Stimulated activated naive CD8-positive, alpha-beta T cell treated with anti-CD3 and anti-CD28 coated beads, Interleukin-15, Interleukin-2, amounts not matched to agents 100 ng/mL and 50 ng/mL, for 24 hours (primary cell): ENCODE results near the gene CPE.

Source experiments
- H3K27ac Mint-ChIP-seq: one replicate; pipeline ENCODE4 v1.8.0; 2021; ENCODE audit warnings: mild to moderate bottlenecking, mixed read lengths
- H3K27me3 Mint-ChIP-seq: one replicate; pipeline ENCODE4 v1.8.0; 2021; ENCODE audit warnings: mixed read lengths
- H3K36me3 Mint-ChIP-seq: one replicate; pipeline ENCODE4 v1.8.0; 2021; ENCODE audit warnings: low read depth, mixed read lengths
- H3K4me1 Mint-ChIP-seq: one replicate; pipeline ENCODE4 v1.8.0; 2021; ENCODE audit warnings: low read depth, mixed read lengths
- H3K4me3 Mint-ChIP-seq: one replicate; pipeline ENCODE4 v1.8.0; 2021; ENCODE audit warnings: mild to moderate bottlenecking, mixed read lengths
- H3K9me3 Mint-ChIP-seq: one replicate; pipeline ENCODE4 v1.8.0; 2021; ENCODE audit warnings: mixed read lengths

CPE gene

GRCh38 chr4:165355900-165356300 lies 22.9 kb upstream of the CPE start:
- Mint-ChIP-seq H3K4me1 (no peaks in the 10 kb centered on the region), H3K27ac (no peak overlapping the region), H3K27me3 (peaks cover 25% of the 10 kb centered on the region), H3K9me3 (no peaks in the 10 kb centered on the region), H3K36me3 (no peaks in the 10 kb centered on the region), H3K4me3 (no peak overlapping the region)

DNA sequence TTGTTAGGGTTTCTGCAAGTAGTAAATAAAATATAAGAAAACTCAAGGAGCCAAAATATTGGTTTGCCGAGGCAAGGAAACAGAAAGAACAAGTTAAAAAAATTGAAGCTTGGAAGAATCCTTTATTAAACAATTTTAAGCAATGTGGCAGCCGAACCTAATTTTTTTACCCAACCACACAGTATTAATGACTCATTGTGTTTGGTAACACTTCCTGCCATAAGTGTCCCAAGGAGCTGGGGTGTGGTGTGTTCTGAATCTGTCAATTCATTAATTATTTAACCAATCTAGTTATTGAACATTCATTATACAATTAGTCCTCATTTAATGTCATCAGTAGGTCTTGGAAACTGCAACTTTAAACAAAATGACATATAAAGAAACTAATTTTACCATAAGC lies 19.3 kb upstream of the CPE start:
- no peak overlapping the region for H3K27ac Mint-ChIP-seq
- H3K4me1 Mint-ChIP-seq: no peaks in the 10 kb centered on the region
- peaks cover 31% of the 10 kb centered on the region for H3K27me3 Mint-ChIP-seq
- H3K36me3 Mint-ChIP-seq: no peaks in the 10 kb centered on the region
- no peaks in the 10 kb centered on the region for H3K9me3 Mint-ChIP-seq
- H3K4me3 Mint-ChIP-seq: no peak overlapping the region

- Mint-ChIP-seq H3K9me3 (no peaks in the 10 kb centered on the region), H3K4me3 (no peak overlapping the region), H3K27me3 (peaks cover 31% of the 10 kb centered on the region), H3K36me3 (no peaks in the 10 kb centered on the region), H3K27ac (no peak overlapping the region), H3K4me1 (no peaks in the 10 kb centered on the region)
Measured at GRCh38 chr4:165360041-165360695, 18.6 kb upstream of the CPE start.

- Mint-ChIP-seq H3K9me3 (no peaks in the 10 kb centered on the region), H3K27ac (no peak overlapping the region), H3K4me3 (no peak overlapping the region), H3K36me3 (no peaks in the 10 kb centered on the region), H3K4me1 (no peaks in the 10 kb centered on the region), H3K27me3 (peaks cover 28% of the 10 kb centered on the region)
Measured at GRCh38 chr4:165360985-165361670, 17.7 kb upstream of the CPE start.

DNA sequence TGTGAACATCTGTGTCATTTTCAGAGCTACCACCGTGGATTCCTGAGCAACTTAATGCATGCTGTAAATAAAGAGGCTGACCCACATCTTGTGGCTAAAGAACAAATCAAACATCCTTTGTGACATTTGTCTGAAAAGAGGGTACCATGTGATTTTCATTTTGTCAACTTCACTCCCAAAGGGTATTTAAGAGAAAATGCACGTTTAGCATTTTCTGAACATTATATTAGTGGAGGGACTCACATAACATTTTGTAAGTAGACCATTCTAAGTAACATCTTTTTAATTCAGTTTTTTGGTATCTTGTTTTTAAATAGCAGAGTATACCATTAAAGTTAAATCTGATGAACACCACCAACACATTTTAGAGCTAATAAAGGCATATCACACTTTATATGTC lies 17.0 kb upstream of the CPE start:
- Mint-ChIP-seq H3K4me1 (no peaks in the 10 kb centered on the region), H3K27me3 (peaks cover 28% of the 10 kb centered on the region), H3K9me3 (no peaks in the 10 kb centered on the region), H3K4me3 (no peak overlapping the region), H3K36me3 (no peaks in the 10 kb centered on the region), H3K27ac (no peak overlapping the region)

GRCh38 chr4:165364452-165365080 lies 14.2 kb upstream of the CPE start:
- no peaks in the 10 kb centered on the region for H3K36me3 Mint-ChIP-seq

GRCh38 chr4:165367040-165367439 lies 11.8 kb upstream of the CPE start:
- Mint-ChIP-seq H3K4me3 (no peak overlapping the region), H3K9me3 (no peaks in the 10 kb centered on the region), H3K27ac (no peak overlapping the region), H3K36me3 (no peaks in the 10 kb centered on the region), H3K27me3 (peaks cover 5% of the 10 kb centered on the region), H3K4me1 (no peaks in the 10 kb centered on the region)

More at GRCh38 chr4:165364452-165365080, 14.2 kb upstream of the CPE start:
- Mint-ChIP-seq H3K9me3 (no peaks in the 10 kb centered on the region), H3K4me3 (no peak overlapping the region), H3K27me3 (peaks cover 24% of the 10 kb centered on the region), H3K27ac (no peak overlapping the region), H3K4me1 (no peaks in the 10 kb centered on the region)

DNA sequence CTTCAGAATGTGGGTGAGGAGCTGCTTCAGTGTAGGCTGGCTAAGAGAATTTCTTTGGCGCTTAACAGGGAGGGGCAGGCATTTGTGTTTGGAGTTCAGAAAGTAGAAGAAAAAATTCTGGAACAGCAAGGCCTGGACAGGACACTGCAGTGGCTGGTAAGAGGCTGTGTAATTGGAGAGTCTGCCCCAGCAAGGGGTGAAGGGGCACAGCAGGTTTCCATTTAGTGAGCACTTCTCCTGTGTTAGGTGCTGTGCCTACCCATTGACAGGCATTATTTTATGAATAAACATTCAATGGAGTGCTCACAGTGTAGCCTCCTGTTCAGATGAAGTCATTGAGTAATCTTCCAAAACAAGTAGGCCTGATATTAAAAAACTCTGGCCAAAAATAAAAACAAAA lies 10.7 kb upstream of the CPE start:
- Mint-ChIP-seq H3K36me3 (no peaks in the 10 kb centered on the region), H3K4me1 (no peaks in the 10 kb centered on the region)

DNA sequence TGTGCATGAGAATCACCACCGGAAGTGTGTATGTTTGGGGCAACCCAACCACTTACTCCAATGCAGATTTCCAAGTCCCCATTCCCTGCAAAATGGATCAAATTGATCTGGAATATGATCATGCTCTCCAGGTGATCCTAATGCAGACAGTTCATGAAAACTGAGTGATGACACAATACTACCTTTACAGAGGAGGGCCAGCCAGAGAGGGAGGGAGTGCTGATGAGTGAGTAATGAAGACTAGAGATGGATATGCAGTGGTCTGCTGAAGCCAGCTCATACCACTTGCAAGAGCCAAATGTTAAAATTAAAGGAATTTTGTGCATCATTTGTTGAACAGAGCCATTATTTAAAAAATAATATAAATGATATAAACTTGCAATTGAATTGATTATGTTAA lies 10.2 kb upstream of the CPE start:
- Mint-ChIP-seq H3K9me3 (no peaks in the 10 kb centered on the region), H3K27ac (no peak overlapping the region), H3K27me3 (peaks cover 3% of the 10 kb centered on the region), H3K4me1 (no peaks in the 10 kb centered on the region), H3K36me3 (no peaks in the 10 kb centered on the region), H3K4me3 (no peak overlapping the region)

More for the DNA sequence above, 10.7 kb upstream of the CPE start:
- no peaks in the 10 kb centered on the region for H3K9me3 Mint-ChIP-seq
- H3K27ac Mint-ChIP-seq: no peak overlapping the region
- H3K4me3 Mint-ChIP-seq: no peak overlapping the region
- peaks cover 2% of the 10 kb centered on the region for H3K27me3 Mint-ChIP-seq

- Mint-ChIP-seq H3K27me3 (peaks cover 13% of the 10 kb centered on the region), H3K9me3 (no peaks in the 10 kb centered on the region), H3K36me3 (no peaks in the 10 kb centered on the region), H3K4me1 (no peaks in the 10 kb centered on the region), H3K27ac (no peak overlapping the region), H3K4me3 (no peak overlapping the region)
Measured at GRCh38 chr4:165369522-165369921, 9.3 kb upstream of the CPE start.

DNA sequence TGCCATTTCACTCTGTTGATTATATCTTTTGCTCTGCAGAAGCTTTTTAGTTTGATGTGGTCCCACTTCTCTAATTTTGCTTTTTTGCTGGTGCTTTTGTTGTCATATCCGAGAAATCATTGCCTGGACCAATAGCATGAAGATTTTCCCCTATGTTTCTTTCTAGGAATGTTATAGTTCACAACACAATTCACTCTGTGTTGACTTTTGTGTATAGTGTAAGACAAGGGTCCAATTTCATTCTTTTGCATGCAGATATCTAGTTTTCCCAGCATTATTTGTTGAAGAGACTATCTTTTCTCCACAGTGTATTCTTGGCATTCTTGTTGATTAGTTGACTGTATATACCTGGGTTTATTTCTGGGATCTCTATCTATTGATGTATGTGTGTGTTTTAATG lies 8.3 kb upstream of the CPE start:
- no peak overlapping the region for H3K27ac Mint-ChIP-seq
- H3K36me3 Mint-ChIP-seq: no peaks in the 10 kb centered on the region

GRCh38 chr4:165375465-165375864 lies 3.3 kb upstream of the CPE start:
- H3K4me3 Mint-ChIP-seq: no peak overlapping the region
- H3K36me3 Mint-ChIP-seq: no peaks in the 10 kb centered on the region
- peaks cover 14% of the 10 kb centered on the region for H3K4me1 Mint-ChIP-seq
- H3K9me3 Mint-ChIP-seq: no peaks in the 10 kb centered on the region
- peaks cover 65% of the 10 kb centered on the region for H3K27me3 Mint-ChIP-seq
- no peak overlapping the region for H3K27ac Mint-ChIP-seq

More for the DNA sequence above, 8.3 kb upstream of the CPE start:
- no peaks in the 10 kb centered on the region for H3K9me3 Mint-ChIP-seq
- no peak overlapping the region for H3K4me3 Mint-ChIP-seq
- H3K27me3 Mint-ChIP-seq: peaks cover 22% of the 10 kb centered on the region
- H3K4me1 Mint-ChIP-seq: peaks cover 4% of the 10 kb centered on the region

DNA sequence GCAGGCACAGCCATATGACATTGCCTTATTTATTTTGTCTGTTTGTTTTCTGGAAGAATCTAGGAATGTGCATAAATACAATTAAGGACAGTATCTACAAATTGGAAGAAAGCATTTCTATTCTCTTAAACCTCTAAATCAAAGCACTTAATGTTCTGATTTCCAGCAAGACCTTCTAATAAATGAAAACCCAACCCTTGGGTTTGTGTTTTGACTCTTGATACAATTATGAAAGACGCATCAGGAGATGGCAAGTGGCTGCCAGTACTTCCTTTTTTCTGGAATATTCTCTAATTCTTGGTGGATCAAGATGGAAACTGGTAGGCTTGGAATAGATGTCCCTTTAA lies 437 bp upstream of the CPE start:
- Mint-ChIP-seq H3K4me3 (peak overlapping the region; percentile 70), H3K36me3 (no peaks in the 10 kb centered on the region), H3K4me1 (peaks cover 14% of the 10 kb centered on the region), H3K27me3 (peaks cover 88% of the 10 kb centered on the region), H3K9me3 (no peaks in the 10 kb centered on the region), H3K27ac (no peak overlapping the region)

- Mint-ChIP-seq H3K36me3 (no peaks in the 10 kb centered on the region), H3K27ac (no peak overlapping the region), H3K27me3 (peaks cover 80% of the 10 kb centered on the region), H3K9me3 (no peaks in the 10 kb centered on the region), H3K4me1 (peaks cover 14% of the 10 kb centered on the region), H3K4me3 (peak overlapping the region; percentile 49)
Measured at GRCh38 chr4:165379678-165380064, 863 bp downstream of the CPE start.

DNA sequence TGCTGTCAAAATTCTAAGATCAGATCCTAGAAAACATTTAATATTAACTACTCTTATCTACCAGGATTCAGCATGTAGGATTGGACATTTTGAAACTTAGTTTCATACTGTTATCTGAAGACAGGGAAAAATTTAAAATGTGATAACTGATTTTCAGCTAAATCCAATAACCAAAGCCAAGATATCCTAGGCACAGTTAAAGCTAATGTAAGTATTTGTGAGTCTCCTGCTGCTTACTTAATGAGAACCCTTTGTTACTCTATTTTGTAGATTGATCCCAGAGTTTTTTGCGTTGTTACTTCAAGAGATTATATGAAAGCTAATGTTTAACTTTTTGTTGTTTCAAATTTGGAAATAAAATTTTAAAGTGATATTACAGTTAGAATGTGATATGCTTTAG lies 2.0 kb downstream of the CPE start:
- Mint-ChIP-seq H3K4me3 (no peak overlapping the region), H3K4me1 (peaks cover 8% of the 10 kb centered on the region), H3K27ac (no peak overlapping the region), H3K36me3 (no peaks in the 10 kb centered on the region), H3K27me3 (peaks cover 76% of the 10 kb centered on the region), H3K9me3 (no peaks in the 10 kb centered on the region)
